ENCODE data around the gene CERT1. TPM values are rescaled to one million over a fixed set of nuclear protein-coding genes. Genes with fewer than 3 reads are reported as not detected.
"Not testable (repeated sequence)": the region's sequence is repeated elsewhere in the genome, so short reads cannot be mapped to it uniquely, and the experiment has no call there.

Gene CERT1
- total RNA-seq, 2 experiments from 2014 or later = 27.8 to 29.0 TPM

DNA sequence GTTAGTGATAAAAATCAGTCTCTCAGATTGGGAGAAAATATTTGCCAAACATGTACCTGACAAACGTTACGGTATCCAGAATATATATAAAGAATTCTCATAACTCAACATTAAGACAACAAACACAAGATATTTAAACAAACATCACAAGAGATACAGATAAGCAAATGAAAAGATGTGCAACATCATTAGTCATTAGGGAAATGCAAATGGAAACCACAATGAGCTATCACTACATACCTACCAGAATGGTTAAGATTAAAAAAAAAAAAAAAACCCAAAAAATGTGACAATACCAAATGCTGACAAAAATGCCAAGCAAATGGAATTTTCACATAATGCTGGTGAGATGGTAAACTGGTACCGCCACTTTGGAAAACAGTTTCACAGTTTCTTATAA, 15.4 kb downstream of the CERT1 start:
- no peak for DNase-seq
- H3K4me1 Mint-ChIP-seq = peaks cover 1% of the 10 kb centered on the region
- ChIA-PET CTCF (no interaction called here), POLR2A (no interaction called here)
- H3K4me3 Mint-ChIP-seq = no peak overlapping the region
- H3K27ac Mint-ChIP-seq = no peak overlapping the region
- peaks cover 62% of the 10 kb centered on the region for H3K36me3 Mint-ChIP-seq (ENCODE audit: low read depth)
- no peaks in the 10 kb centered on the region for H3K9me3 Mint-ChIP-seq
- no peaks in the 10 kb centered on the region for H3K27me3 Mint-ChIP-seq

DNA sequence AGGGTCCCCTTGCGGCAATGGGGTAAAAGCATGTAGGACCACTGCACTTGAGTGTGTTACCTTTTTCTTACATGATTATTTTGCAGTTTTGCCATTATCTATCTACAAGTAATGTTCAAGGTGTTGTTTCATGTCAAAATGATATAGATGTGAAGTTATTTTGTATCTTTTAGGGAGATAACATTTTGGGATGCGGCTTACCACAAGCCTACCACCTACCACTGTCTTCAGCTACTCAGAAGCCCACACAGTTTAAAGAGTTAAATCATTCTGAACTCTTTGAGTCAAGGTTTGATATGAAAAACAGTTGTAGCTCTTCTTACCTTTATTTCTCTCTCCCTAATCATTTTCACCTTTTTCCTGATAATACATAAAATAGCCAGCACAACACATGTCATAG, 19.8 kb downstream of the CERT1 start:
- DNase-seq = no peak

GRCh38 chr5:75489847-75490246, 21.6 kb downstream of the CERT1 start:
- POLR2A ChIA-PET, H3K4me1 Mint-ChIP-seq, CTCF ChIA-PET, DNase-seq, H3K4me3 Mint-ChIP-seq, H3K27ac Mint-ChIP-seq, H3K27me3 Mint-ChIP-seq: not testable (repeated sequence)
- H3K36me3 Mint-ChIP-seq (ENCODE audit: low read depth) = peaks cover 68% of the 10 kb centered on the region
- H3K9me3 Mint-ChIP-seq = peaks cover 40% of the 10 kb centered on the region

More for the DNA sequence above, 19.8 kb downstream of the CERT1 start:
- Mint-ChIP-seq H3K36me3 (ENCODE audit: low read depth) (peaks cover 55% of the 10 kb centered on the region), H3K27me3 (no peaks in the 10 kb centered on the region), H3K4me1 (peaks cover 1% of the 10 kb centered on the region), H3K4me3 (no peak overlapping the region), H3K27ac (no peak overlapping the region), H3K9me3 (peaks cover 27% of the 10 kb centered on the region)
- ChIA-PET CTCF (no interaction called here), POLR2A (no interaction called here)

GRCh38 chr5:75484605-75485004, 26.8 kb downstream of the CERT1 start:
- Mint-ChIP-seq H3K27me3 (no peaks in the 10 kb centered on the region), H3K9me3 (peaks cover 42% of the 10 kb centered on the region), H3K4me1 (peaks cover 5% of the 10 kb centered on the region), H3K27ac (no peak overlapping the region), H3K36me3 (ENCODE audit: low read depth) (peaks cover 54% of the 10 kb centered on the region), H3K4me3 (no peak overlapping the region)
- CTCF ChIA-PET = no interaction called here
- DNase-seq = no peak
- POLR2A ChIA-PET = no interaction called here

GRCh38 chr5:75482482-75482881, 28.9 kb downstream of the CERT1 start:
- Mint-ChIP-seq H3K27me3 (no peaks in the 10 kb centered on the region), H3K27ac (no peak overlapping the region), H3K36me3 (ENCODE audit: low read depth) (peaks cover 45% of the 10 kb centered on the region), H3K4me3 (no peak overlapping the region), H3K9me3 (peaks cover 28% of the 10 kb centered on the region), H3K4me1 (peaks cover 5% of the 10 kb centered on the region)
- ChIA-PET CTCF (no interaction called here), POLR2A (no interaction called here)
- DNase-seq = no peak

- Mint-ChIP-seq H3K27me3 (no peaks in the 10 kb centered on the region), H3K27ac (no peak overlapping the region), H3K36me3 (ENCODE audit: low read depth) (peaks cover 41% of the 10 kb centered on the region), H3K4me3 (no peak overlapping the region), H3K4me1 (peaks cover 5% of the 10 kb centered on the region), H3K9me3 (peaks cover 19% of the 10 kb centered on the region)
- POLR2A ChIA-PET = no interaction called here
- no peak for DNase-seq
- CTCF ChIA-PET = no interaction called here
Observed at GRCh38 chr5:75481024-75481423, 30.4 kb downstream of the CERT1 start.

- H3K36me3 Mint-ChIP-seq (ENCODE audit: low read depth) = peaks cover 23% of the 10 kb centered on the region
- no peaks in the 10 kb centered on the region for H3K27me3 Mint-ChIP-seq
- H3K4me3 Mint-ChIP-seq = no peak overlapping the region
- POLR2A ChIA-PET = no interaction called here
- H3K9me3 Mint-ChIP-seq = peaks cover 7% of the 10 kb centered on the region
- H3K27ac Mint-ChIP-seq = no peak overlapping the region
- no peak for DNase-seq
- H3K4me1 Mint-ChIP-seq = no peaks in the 10 kb centered on the region
- CTCF ChIA-PET = interaction anchor here (1.0 kb wide), 1 partner anchor 11 kb away, joined by 3 read pairs; no protein-coding TSS in a partner anchor
Observed at GRCh38 chr5:75475364-75475763, 36.1 kb downstream of the CERT1 start.

DNA sequence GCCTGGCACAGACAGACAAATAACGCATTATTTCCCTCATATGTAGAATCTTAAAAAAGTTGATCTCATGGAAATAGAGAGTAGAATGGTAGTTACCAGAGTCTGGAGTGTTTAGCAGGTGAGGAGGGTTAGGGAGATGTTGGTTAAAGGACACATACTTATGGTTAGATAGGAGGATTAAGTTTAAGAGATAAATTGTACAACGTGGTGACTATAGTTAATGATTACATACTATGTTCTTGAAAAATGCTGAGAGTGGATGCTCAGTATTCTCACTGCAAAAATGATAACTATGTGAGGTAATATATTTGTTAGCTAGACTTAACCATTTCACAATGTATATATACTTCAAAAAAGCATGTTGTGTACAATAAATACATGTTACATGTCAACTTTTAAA, 38.0 kb downstream of the CERT1 start:
- Mint-ChIP-seq H3K4me3 (no peak overlapping the region), H3K4me1 (no peaks in the 10 kb centered on the region), H3K27me3 (no peaks in the 10 kb centered on the region), H3K36me3 (ENCODE audit: low read depth) (peaks cover 37% of the 10 kb centered on the region), H3K9me3 (peaks cover 20% of the 10 kb centered on the region), H3K27ac (no peak overlapping the region)
- CTCF ChIA-PET = no interaction called here
- POLR2A ChIA-PET = no interaction called here
- DNase-seq = no peak

GRCh38 chr5:75472973-75473372, 38.5 kb downstream of the CERT1 start:
- Mint-ChIP-seq H3K4me3 (no peak overlapping the region), H3K27ac (no peak overlapping the region), H3K36me3 (ENCODE audit: low read depth) (peaks cover 39% of the 10 kb centered on the region), H3K27me3 (no peaks in the 10 kb centered on the region), H3K9me3 (peaks cover 21% of the 10 kb centered on the region), H3K4me1 (no peaks in the 10 kb centered on the region)
- POLR2A ChIA-PET = no interaction called here
- CTCF ChIA-PET = no interaction called here
- DNase-seq = no peak

DNA sequence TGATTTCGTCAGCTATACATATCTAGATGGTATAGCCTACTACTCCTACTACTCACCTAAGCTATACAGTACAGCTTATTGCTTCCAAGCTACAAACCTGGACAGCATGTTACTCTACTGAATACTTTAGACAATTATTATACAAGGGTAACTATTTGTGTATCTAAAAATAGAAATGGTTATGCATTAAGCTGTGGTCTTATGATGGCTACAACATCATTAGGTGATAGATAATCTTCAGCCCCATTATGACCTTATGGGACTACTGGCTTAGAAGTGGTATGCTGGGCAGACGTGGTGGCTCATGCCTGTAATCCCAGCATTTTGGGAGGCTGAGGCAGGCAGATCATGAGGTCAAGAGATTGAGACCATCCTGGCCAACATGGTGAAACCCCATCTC, 40.2 kb downstream of the CERT1 start:
- H3K4me1 Mint-ChIP-seq = peaks cover 7% of the 10 kb centered on the region
- no peaks in the 10 kb centered on the region for H3K27me3 Mint-ChIP-seq
- POLR2A ChIA-PET = no interaction called here
- H3K27ac Mint-ChIP-seq = no peak overlapping the region
- CTCF ChIA-PET = no interaction called here
- DNase-seq = no peak
- no peak overlapping the region for H3K4me3 Mint-ChIP-seq
- H3K36me3 Mint-ChIP-seq (ENCODE audit: low read depth) = peaks cover 34% of the 10 kb centered on the region
- peaks cover 29% of the 10 kb centered on the region for H3K9me3 Mint-ChIP-seq

GRCh38 chr5:75469017-75469416, 42.4 kb downstream of the CERT1 start:
- POLR2A ChIA-PET = no interaction called here
- no peak for DNase-seq
- H3K27me3 Mint-ChIP-seq = no peaks in the 10 kb centered on the region
- peaks cover 13% of the 10 kb centered on the region for H3K4me1 Mint-ChIP-seq
- peaks cover 31% of the 10 kb centered on the region for H3K9me3 Mint-ChIP-seq
- peaks cover 30% of the 10 kb centered on the region for H3K36me3 Mint-ChIP-seq (ENCODE audit: low read depth)
- H3K4me3 Mint-ChIP-seq = no peak overlapping the region
- no peak overlapping the region for H3K27ac Mint-ChIP-seq
- CTCF ChIA-PET = no interaction called here

DNA sequence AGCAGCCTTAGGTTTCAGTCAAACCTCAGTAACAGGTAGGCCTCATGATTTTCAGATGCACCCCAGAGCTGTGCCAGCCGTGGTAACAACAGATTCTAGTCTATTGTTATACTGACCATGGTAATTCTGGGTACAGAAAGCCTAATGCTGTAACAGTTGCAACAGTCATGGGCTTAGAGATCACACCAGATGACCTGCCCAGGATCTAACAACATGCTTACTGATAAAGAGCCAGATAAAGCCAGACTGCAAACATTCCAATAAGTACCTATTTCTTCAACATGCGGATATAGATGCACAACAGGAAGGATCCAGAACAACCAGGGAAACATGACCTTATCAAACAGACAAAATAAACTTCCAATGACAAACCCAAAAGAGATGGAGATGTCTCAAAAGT, 42.8 kb downstream of the CERT1 start:
- no peak overlapping the region for H3K27ac Mint-ChIP-seq
- H3K36me3 Mint-ChIP-seq (ENCODE audit: low read depth) = peaks cover 30% of the 10 kb centered on the region
- H3K27me3 Mint-ChIP-seq = no peaks in the 10 kb centered on the region
- no peak for DNase-seq
- ChIA-PET POLR2A (no interaction called here), CTCF (no interaction called here)
- H3K4me3 Mint-ChIP-seq = no peak overlapping the region
- peaks cover 31% of the 10 kb centered on the region for H3K9me3 Mint-ChIP-seq
- peaks cover 18% of the 10 kb centered on the region for H3K4me1 Mint-ChIP-seq

DNA sequence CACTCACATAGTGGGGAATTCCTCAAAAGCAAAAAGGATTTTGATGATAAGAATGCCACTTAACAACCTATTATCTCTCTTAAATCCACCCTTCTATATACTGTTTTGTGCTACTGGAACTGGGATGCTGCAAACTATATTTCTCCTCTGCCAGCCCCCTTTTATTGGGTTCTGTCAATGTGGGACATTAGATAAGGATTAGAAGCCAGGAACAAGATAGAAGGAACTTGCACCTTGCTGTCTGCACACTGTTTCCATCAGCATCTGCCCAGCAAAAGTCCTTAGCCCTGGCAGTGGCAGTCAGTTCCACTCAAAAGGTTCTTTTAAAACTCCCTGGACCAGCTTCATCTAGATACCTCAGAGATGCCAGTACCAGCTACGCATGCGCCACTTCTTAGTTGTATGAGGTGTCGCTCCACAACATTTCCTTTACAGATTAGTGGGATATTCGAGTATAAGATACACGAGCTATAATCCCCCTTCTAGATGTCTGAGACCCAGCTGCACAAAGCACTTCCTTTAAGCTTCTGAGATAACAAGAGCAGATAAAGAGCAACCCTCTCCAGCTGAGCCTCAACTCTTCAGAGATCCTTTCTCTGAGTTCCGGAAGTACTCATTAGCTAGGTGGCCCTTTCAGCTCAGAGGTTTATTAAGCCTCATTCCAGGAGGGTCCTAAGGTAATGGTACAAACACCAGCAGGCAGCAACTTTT, 45.3 kb downstream of the CERT1 start:
- peaks cover 30% of the 10 kb centered on the region for H3K4me1 Mint-ChIP-seq
- H3K27ac Mint-ChIP-seq = no peak overlapping the region
- no peaks in the 10 kb centered on the region for H3K27me3 Mint-ChIP-seq
- ChIA-PET CTCF (interaction anchor here (0.6 to 0.7 kb wide), 2 partner anchors 17 to 1308 kb away, joined by 3 read pairs; no protein-coding TSS in a partner anchor), POLR2A (no interaction called here)
- peaks cover 36% of the 10 kb centered on the region for H3K9me3 Mint-ChIP-seq
- no peak overlapping the region for H3K4me3 Mint-ChIP-seq
- peaks cover 36% of the 10 kb centered on the region for H3K36me3 Mint-ChIP-seq (ENCODE audit: low read depth)
- DNase-seq = no peak

- H3K27me3 Mint-ChIP-seq = no peaks in the 10 kb centered on the region
- POLR2A ChIA-PET = no interaction called here
- CTCF ChIA-PET = no interaction called here
Observed at GRCh38 chr5:75465480-75465879, 45.9 kb downstream of the CERT1 start.

More at GRCh38 chr5:75465480-75465879, 45.9 kb downstream of the CERT1 start:
- peaks cover 32% of the 10 kb centered on the region for H3K4me1 Mint-ChIP-seq
- peaks cover 30% of the 10 kb centered on the region for H3K36me3 Mint-ChIP-seq (ENCODE audit: low read depth)
- H3K4me3 Mint-ChIP-seq = no peak overlapping the region
- H3K9me3 Mint-ChIP-seq = peaks cover 30% of the 10 kb centered on the region
- no peak for DNase-seq
- no peak overlapping the region for H3K27ac Mint-ChIP-seq
